Hepatocyte (in vitro differentiated cells): ENCODE measurements around the gene KIRREL3.

ENCODE experiments used
- CTCF ChIP-seq: fragments of 200-600 bp; sonication (generic); IDR thresholded peaks from 2 replicates; pipeline ENCODE4 v1.5.1; 2016; ENCODE audit warnings: antibody characterized with exemption, mild to moderate bottlenecking; ENCODE audit not compliant: poor library complexity
- EZH2 ChIP-seq: fragments of 200-600 bp; sonication (generic); IDR thresholded peaks from 2 replicates; pipeline ENCODE4 v1.6.1; 2016; ENCODE audit warnings: antibody characterized with exemption, mild to moderate bottlenecking, borderline replicate concordance
- EZH2phosphoT487 ChIP-seq: fragments of 200-600 bp; sonication (generic); IDR thresholded peaks from one replicate; pipeline ENCODE4 v1.6.1; 2018; ENCODE audit warnings: antibody characterized with exemption, mild to moderate bottlenecking, low read depth, moderate library complexity; ENCODE audit not compliant: unreplicated experiment, severe bottlenecking

GRCh38 chr11:126638648-126639047, 361.9 kb downstream of the KIRREL3 start:
- TF ChIP-seq CTCF (no peak), EZH2 (no peak), EZH2phosphoT487 (no peak)
